ENCODE results near the gene CDHR1. TPM values are rescaled to one million over a fixed set of nuclear protein-coding genes. Genes with fewer than 3 reads are reported as not detected.

CDHR1 gene
- total RNA-seq, 1 donor from 2014 or later = 0.26 TPM

DNA sequence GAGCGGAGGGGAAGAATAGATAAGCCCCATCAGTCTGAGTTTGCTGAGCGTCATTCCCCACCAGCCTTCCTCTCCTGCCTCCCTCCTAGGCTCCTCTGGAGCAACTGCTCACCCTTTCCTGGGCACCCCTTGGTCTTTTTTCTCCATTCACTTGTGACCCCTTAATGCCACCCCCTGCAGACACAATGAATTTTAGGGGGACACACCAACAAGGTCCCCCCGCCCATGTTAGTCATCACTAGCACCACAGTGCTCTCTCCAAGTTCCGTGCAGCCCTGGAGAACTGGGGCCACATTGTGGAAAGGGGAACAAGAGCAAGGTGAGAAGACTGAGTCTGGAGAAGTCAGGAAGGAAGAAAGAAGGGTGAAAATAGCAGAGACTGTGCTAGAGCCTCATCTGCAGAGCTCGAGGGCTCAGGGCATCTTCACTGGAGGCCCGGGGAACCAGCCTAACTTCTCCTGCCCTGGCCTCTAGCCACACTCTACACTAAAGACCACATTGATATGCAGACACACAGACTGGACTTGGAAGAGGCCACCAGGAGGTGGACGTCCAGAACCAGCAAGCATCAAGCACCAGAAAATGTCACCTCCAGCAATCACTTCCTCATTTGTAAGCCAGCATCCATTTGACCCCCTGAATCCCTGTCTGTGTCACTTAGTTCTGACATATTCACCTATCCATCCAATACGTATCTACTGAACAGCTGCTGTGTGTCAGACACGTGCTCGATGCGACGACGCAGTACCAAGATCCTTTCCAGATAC, 68.0 kb downstream of the CDHR1 start:
- DNase-seq (ENCODE audit: low read depth in 2 of 2) = no peak

DNA sequence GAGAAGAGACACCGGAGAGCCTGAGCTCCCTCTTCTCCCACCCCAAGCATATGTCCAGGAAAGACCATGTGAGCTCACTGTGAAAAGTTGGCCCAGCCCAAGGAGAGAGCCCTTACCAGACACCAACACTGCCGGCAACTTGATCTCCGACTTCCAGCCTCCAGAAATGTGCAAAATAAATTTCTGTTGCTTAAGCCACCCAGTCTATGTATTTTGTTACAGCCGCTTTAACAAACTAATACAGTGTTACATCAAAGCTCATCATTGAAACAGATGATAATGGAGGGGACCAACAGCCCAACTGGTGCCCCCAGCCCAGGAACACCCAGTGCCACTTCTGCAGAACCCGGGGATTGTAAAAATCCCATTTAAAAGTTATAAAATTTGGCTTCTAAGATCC, 69.4 kb downstream of the CDHR1 start:
- DNase-seq (ENCODE audit: low read depth in 2 of 2) = no peak

DNA sequence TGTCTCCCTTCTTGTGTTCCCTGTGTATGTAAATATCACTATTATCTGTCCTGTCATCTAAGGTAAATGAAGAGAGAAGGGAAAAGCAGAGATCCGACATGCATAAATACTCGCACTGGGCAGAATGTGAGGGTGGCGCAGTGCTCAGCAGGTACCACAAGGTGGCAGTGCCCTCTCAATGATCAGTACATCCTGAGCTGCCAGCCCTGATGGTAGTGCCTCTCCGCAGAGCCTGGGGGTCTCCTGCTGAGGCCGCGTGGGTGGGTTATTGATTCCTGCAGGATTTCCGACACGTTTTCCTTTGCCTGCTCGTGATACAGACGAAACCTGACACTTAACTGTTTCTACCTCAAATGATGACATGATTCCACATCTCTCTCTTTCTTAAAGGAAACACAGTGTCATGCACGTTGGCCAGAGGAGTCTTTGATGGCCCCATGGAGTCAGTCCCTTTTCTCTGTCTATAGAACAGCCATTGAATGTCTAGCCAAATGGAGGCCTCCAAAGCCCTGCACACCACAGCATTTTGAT, 70.3 kb downstream of the CDHR1 start:
- DNase-seq (ENCODE audit: low read depth in 2 of 2) = peak; percentile 30 to 73

DNA sequence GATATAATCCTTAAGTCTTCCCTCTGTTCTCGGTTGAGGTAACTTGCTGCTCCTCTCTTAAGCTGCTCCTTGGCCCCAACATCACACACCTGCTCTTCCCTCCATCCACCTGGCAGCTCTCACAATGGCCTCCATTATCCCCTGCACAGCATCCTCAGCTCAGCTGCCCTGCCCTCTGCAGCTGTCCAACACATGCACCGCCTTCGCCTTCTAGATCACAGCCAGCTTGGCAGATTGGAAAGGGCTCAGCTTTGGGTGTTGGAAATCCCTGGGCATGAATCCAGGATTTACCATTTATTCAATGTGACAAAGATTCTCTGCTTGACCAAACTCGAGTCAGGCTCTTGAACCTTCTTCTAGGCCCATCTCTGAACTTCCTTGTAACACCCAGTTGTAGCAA, 71.1 kb downstream of the CDHR1 start:
- no peak for DNase-seq (ENCODE audit: low read depth in 2 of 2)

DNA sequence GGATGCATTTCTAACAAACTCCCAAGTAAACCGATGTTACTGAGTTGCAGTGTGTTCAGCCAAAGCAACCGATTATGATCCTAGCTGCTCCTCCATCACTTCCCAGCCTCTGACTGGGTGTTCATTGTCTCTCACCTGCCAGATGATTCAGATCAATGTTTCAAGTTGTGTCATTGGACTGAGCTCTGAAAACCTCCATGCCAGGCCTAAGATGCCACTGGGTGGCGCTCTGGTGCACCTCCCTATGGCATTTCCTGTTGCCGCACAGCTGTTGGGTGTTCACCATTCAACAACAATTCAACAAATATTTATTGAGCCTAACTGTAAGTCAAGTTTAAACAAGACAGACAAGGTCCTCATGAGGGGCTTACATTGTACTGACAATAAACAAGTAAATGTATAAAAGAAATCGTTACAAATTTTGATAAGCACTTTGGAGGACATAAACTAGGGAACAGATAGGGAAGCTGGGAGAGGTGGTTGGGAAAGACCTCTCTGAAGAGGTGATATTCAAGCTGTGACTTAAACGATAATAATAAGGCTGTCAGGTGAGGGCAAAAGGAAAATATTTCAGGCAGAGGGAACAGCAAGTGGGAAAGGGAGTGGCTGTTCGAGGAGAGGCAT, 73.3 kb downstream of the CDHR1 start:
- peak in 1 of 2 donors; percentile 64 for DNase-seq (ENCODE audit: low read depth in 2 of 2)

DNA sequence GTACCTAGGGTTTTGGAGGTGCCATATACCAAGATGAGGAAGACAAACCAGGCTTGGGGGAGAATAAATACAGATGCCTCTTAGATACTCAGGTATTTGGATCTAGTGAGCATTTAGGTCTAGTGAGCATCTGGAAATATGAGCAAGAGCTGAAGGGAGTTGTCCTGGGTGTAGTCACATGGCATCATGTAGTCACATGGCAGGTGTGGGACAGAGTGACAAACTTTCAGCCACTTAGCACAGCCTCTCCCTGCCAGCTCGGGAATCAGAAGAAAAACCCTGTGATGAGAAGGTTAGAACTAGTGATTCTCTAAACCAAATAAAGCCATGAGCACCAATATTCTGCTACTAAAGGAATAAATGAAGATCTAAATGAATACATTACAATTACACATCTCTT, 74.8 kb downstream of the CDHR1 start:
- no peak for DNase-seq (ENCODE audit: low read depth in 2 of 2)

Other genes with a start within 250 kb of the CDHR1 start
- gene GHITM, start 55.0 kb upstream of the CDHR1 start, total RNA-seq = 177 and 208 TPM in 2 replicates
- gene GPR15LG, start 20.7 kb upstream of the CDHR1 start, total RNA-seq = not detected in 2 replicates
- gene LRIT2, start 31.0 kb downstream of the CDHR1 start, total RNA-seq = not detected in 2 replicates
- gene LRIT1, start 47.0 kb downstream of the CDHR1 start, total RNA-seq = not detected in 2 replicates
- gene RGR, start 50.5 kb downstream of the CDHR1 start, total RNA-seq = not detected in 2 replicates
- 15.1 and 15.6 TPM in 2 replicates for gene CCSER2, start 134.1 kb downstream of the CDHR1 start, total RNA-seq